GM12892 (cell line): ENCODE data around the gene HDGF.

Experiments used
- POLR2A ChIP-seq: IDR thresholded peaks from 2 replicates; pipeline ENCODE4 v1.6.1; 2011; ENCODE audit warnings: low read depth, low read length, control low read depth
- POLR2AphosphoS5 ChIP-seq: IDR thresholded peaks from 2 replicates; pipeline ENCODE4 v1.6.1; 2011; ENCODE audit warnings: low read depth, low read length, control low read depth
- TAF1 ChIP-seq: IDR thresholded peaks from 2 replicates; pipeline ENCODE4 v1.6.1; 2011; ENCODE audit warnings: low read depth, mild to moderate bottlenecking, control low read depth, low read length, borderline replicate concordance

- TF ChIP-seq POLR2AphosphoS5 (no peak), TAF1 (no peak), POLR2A (no peak)
Observed at GRCh38 chr1:156745881-156746280, 5.6 kb downstream of the HDGF start.
